DND-41 (cell line): ENCODE results near the gene RTN4RL2.

Experiments
- CTCF ChIP-seq: IDR thresholded peaks from 2 replicates; pipeline ENCODE4 v1.5.1; 2012; ENCODE audit warnings: borderline replicate concordance, low read length, moderate library complexity, mild to moderate bottlenecking; ENCODE audit not compliant: poor library complexity, severe bottlenecking; ENCODE audit errors: extremely low read depth
- EZH2 ChIP-seq: IDR thresholded peaks from 3 replicates; pipeline ENCODE4 v1.6.1; 2012; ENCODE audit warnings: borderline replicate concordance, low read depth, mild to moderate bottlenecking, moderate library complexity, low read length, inconsistent platforms; ENCODE audit not compliant: severe bottlenecking

GRCh38 chr11:57458060-57458409, 2.3 kb upstream of the RTN4RL2 start:
- no peak for TF ChIP-seq CTCF
- TF ChIP-seq EZH2, result no peak
